Endometrium (tissue), 2 donors: ENCODE results near the gene SEPHS2.
"Not testable (repeated sequence)": the region's sequence is repeated elsewhere in the genome, so short reads cannot be mapped to it uniquely, and the experiment has no call there.

Experiments used
- FAIRE-seq: peaks from 2 replicates; lab custom pipeline; 2012; peaks lifted over from hg19 to GRCh38; lab: Jason Lieb, UNC
- donor health status: control.
- donor health status: control.

Gene SEPHS2

GRCh38 chr16:30470170-30470512 lies 24.5 kb upstream of the SEPHS2 start:
- no peak for FAIRE-seq

- no peak for FAIRE-seq
Measured at GRCh38 chr16:30464078-30464477, 18.4 kb upstream of the SEPHS2 start.

GRCh38 chr16:30461426-30461825 lies 15.8 kb upstream of the SEPHS2 start:
- FAIRE-seq = not testable (repeated sequence)

- no peak for FAIRE-seq
Measured at GRCh38 chr16:30459456-30459855, 13.8 kb upstream of the SEPHS2 start.

- FAIRE-seq = no peak
Measured at GRCh38 chr16:30458561-30459394, 13.1 kb upstream of the SEPHS2 start.

- FAIRE-seq = no peak
Measured at GRCh38 chr16:30457743-30458560, 12.3 kb upstream of the SEPHS2 start.

GRCh38 chr16:30457256-30457655 lies 11.6 kb upstream of the SEPHS2 start:
- FAIRE-seq = no peak

GRCh38 chr16:30456302-30456701 lies 10.6 kb upstream of the SEPHS2 start:
- no peak for FAIRE-seq

- not testable (repeated sequence) for FAIRE-seq
Measured at GRCh38 chr16:30452709-30453580, 7.3 kb upstream of the SEPHS2 start.

- no peak for FAIRE-seq
Measured at GRCh38 chr16:30449116-30449435, 3.4 kb upstream of the SEPHS2 start.

GRCh38 chr16:30447512-30448226 lies 2.0 kb upstream of the SEPHS2 start:
- FAIRE-seq = no peak

GRCh38 chr16:30446203-30446595 lies 525 bp upstream of the SEPHS2 start:
- FAIRE-seq = no peak

- FAIRE-seq = no peak
Measured at GRCh38 chr16:30445149-30445407, 596 bp downstream of the SEPHS2 start.

- FAIRE-seq = no peak
Measured at GRCh38 chr16:30444231-30445148, 1.2 kb downstream of the SEPHS2 start.

GRCh38 chr16:30443631-30444030 lies 2.0 kb downstream of the SEPHS2 start:
- no peak for FAIRE-seq

GRCh38 chr16:30439720-30440348 lies 5.8 kb downstream of the SEPHS2 start:
- no peak for FAIRE-seq

- FAIRE-seq = no peak
Measured at GRCh38 chr16:30438835-30439234, 6.8 kb downstream of the SEPHS2 start.

- FAIRE-seq = no peak
Measured at GRCh38 chr16:30437511-30438046, 8.1 kb downstream of the SEPHS2 start.

- no peak for FAIRE-seq
Measured at GRCh38 chr16:30434852-30435251, 10.8 kb downstream of the SEPHS2 start.

- FAIRE-seq = no peak
Measured at GRCh38 chr16:30430428-30430970, 15.2 kb downstream of the SEPHS2 start.
